Measurements from ENCODE around the gene CYP2F1. TPM values are rescaled to one million over a fixed set of nuclear protein-coding genes. Genes with fewer than 3 reads are reported as not detected.

Gene CYP2F1
- total and polyA plus RNA-seq, 2 of the 13 experiments (the other 11 are each of a cell fraction or from before 2014, with no cell fraction given) = not detected

DNA sequence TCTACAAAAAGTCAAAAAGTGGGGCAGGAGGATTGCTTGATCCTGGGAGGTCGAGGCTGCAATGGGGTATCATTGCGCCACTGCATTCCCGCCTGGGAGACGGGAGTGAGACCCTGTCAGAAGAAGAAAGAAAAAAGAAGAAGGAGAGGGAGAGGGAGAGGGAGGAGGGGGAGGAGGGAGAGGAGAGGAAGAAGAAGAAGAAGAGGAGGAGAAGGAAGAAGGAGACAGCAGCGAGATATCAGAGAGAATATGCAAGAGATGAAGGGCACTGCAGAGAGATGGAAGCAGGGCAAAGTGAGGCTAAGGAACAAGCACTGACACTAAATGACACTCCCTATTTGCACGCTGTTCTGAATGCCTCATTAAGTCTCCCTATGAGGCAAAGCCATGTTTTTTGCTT lies 14.5 kb downstream of the CYP2F1 start:
- Histone ChIP-seq H3K4me1 (ENCODE audit: insufficient read depth, low read length) (no peaks in the 10 kb centered on the region), H3K4me2 (ENCODE audit: low read depth, low read length) (no peak overlapping the region), H3K79me2 (ENCODE audit: insufficient read depth, low read length) (no peaks in the 10 kb centered on the region), H4K20me1 (ENCODE audit: insufficient read depth, low read length) (no peaks in the 10 kb centered on the region), H3K36me3 (replicated peaks in 1 of 2; ENCODE audit: control insufficient read depth in 1 of 2, insufficient read depth in 2 of 2, low read length in 2 of 2) (no peaks in the 10 kb centered on the region), H3K4me3 (replicated peaks in 1 of 3; ENCODE audit: insufficient read depth in 1 of 3, low read depth in 2 of 3, low read length in 3 of 3) (no peak overlapping the region), H2AFZ (ENCODE audit: low read length) (no peak overlapping the region), H3K9ac (ENCODE audit: insufficient read depth, low read depth, low read length) (no peak overlapping the region), H3K27ac (ENCODE audit: extremely low read length, insufficient read depth, low read length) (no peak overlapping the region), H3K9me3 (ENCODE audit: low read length) (no peaks in the 10 kb centered on the region), H3K27me3 (ENCODE audit: control insufficient read depth in 1 of 2, insufficient read depth in 2 of 2, low read length in 2 of 2) (peaks cover 1 to 4% of the 10 kb centered on the region in 2 experiments; a peak in 4 of 5 replicates)
- no peak for FAIRE-seq
- no peak for ATAC-seq
- CTCF ChIA-PET (ENCODE audit: low intra/inter-chr PET ratio, low total read pairs) = interaction anchor here (0.7 kb wide), 1 partner anchor 314 kb away, joined by 3 read pairs; no protein-coding TSS in a partner anchor
- 42% methylated on average over 6 of the region's 6 CpGs for WGBS (ENCODE audit: low lambda C conversion rate)
- BruUV-seq (replicated peaks) = no TSS peak
- TF ChIP-seq NR2F6 (IDR thresholded peaks at IDR 0.05) (no peak), NR2F6 (CRISPR knock-in tag; IDR thresholded peaks at IDR 0.05) (no peak), NCOA2 (CRISPR knock-in tag; IDR thresholded peaks at IDR 0.05) (no peak), RARA (CRISPR knock-in tag; IDR thresholded peaks at IDR 0.05) (no peak), THAP11 (CRISPR knock-in tag; IDR thresholded peaks at IDR 0.05) (no peak), FLYWCH1 (CRISPR knock-in tag; IDR thresholded peaks at IDR 0.05) (no peak)
- TF ChIP-seq, protein P1, sequence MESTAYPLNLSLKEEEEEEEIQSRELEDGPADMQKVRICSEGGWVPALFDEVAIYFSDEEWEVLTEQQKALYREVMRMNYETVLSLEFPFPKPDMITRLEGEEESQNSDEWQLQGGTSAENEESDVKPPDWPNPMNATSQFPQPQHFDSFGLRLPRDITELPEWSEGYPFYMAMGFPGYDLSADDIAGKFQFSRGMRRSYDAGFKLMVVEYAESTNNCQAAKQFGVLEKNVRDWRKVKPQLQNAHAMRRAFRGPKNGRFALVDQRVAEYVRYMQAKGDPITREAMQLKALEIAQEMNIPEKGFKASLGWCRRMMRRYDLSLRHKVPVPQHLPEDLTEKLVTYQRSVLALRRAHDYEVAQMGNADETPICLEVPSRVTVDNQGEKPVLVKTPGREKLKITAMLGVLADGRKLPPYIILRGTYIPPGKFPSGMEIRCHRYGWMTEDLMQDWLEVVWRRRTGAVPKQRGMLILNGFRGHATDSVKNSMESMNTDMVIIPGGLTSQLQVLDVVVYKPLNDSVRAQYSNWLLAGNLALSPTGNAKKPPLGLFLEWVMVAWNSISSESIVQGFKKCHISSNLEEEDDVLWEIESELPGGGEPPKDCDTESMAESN (CRISPR knock-in tag; conservative IDR thresholded peaks at IDR 0.05) = no peak
- TF ChIP-seq, protein P2, sequence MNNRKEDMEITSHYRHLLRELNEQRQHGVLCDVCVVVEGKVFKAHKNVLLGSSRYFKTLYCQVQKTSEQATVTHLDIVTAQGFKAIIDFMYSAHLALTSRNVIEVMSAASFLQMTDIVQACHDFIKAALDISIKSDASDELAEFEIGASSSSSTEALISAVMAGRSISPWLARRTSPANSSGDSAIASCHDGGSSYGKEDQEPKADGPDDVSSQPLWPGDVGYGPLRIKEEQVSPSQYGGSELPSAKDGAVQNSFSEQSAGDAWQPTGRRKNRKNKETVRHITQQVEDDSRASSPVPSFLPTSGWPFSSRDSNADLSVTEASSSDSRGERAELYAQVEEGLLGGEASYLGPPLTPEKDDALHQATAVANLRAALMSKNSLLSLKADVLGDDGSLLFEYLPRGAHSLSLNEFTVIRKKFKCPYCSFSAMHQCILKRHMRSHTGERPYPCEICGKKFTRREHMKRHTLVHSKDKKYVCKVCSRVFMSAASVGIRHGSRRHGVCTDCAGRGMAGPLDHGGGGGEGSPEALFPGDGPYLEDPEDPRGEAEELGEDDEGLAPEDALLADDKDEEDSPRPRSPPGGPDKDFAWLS (CRISPR knock-in tag; IDR thresholded peaks at IDR 0.05; ENCODE audit: borderline replicate concordance) = no peak
- POLR2A ChIA-PET = no interaction called here
- in situ Hi-C loops (cut with HindIII; ENCODE audit: extremely low pct_ligation_motif_present, low pct_unique_long_range_greater_than_20kb) = loop anchor here (25.0 kb wide), 1 partner anchor 466 kb away; no protein-coding TSS in a partner anchor
- intact Hi-C loops (cut with micrococcal nuclease; ENCODE audit: unreplicated experiment) = no loop called here
- no peak for DNase-seq (ENCODE audit: low spot score)

All from HepG2 (cell line).